ENCODE measurements around the gene SLC43A3.

Gene SLC43A3

DNA sequence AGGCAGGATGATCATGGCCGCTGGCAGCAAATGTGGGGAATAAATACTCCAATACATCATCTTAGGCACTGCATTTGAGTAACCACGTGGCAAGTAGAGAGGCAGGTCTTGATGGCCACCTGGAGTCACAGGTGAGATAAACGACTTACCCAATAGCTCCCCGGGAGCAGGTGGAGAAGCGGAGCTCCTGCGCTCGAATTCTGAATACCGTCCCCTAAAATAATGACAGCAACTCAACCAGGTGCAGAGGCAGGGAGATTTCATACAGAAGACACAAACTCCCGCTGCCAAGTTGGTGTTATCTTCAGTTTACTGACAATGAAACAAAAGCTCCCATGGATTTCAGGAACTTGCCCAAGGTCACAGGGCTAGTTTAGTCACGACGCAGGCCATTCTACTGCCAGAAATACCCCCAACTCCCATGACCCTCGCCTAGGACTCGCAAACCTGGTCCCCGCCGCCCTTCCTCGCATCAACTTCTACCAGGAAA lies 437 bp downstream of the SLC43A3 start:
- DNase-seq, result peak; percentile 25

DNA sequence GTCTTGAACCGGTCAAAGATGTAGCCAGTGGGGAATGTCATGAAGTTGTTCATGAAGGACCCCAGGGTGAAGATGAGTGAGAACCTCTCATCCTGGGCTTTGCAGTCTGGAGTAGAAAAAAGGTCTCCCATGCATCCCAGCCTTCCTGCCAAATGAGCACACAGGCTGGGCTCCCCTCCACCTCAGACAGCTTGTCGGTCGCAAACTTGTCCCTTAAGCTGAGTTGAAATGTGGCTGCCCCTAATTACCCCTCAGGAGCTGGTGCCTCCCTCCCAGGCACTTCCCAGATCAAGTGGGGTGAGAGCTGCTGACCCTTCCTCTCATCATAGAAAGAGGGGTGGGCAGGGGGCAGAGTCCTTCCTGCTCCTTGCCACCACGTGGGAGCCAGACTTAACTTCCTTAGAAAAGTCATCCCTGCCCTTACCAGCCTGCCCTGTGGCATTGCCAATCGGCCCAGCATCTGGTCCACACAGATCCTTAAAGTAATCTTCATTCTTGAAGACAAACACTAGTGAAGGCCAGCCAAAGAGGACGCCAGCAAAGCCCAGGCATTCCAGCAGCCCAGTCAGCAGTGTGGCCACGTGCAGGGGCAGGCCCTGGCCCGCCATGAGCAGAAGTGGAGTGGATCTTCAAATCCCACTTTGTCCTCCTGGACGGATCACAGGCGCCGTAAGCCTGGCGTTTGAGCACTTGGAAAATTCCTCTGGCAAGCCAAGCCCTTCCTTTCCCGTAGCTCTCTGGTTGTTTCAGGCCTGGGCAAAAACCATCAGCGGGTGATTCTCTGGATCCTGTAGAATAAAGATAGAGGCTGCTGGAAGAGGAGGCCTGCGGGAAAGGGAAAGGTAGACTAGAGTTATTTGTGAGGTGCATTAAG lies 1.1 kb downstream of the SLC43A3 start:
- DNase-seq, result peak; percentile 21

DNA sequence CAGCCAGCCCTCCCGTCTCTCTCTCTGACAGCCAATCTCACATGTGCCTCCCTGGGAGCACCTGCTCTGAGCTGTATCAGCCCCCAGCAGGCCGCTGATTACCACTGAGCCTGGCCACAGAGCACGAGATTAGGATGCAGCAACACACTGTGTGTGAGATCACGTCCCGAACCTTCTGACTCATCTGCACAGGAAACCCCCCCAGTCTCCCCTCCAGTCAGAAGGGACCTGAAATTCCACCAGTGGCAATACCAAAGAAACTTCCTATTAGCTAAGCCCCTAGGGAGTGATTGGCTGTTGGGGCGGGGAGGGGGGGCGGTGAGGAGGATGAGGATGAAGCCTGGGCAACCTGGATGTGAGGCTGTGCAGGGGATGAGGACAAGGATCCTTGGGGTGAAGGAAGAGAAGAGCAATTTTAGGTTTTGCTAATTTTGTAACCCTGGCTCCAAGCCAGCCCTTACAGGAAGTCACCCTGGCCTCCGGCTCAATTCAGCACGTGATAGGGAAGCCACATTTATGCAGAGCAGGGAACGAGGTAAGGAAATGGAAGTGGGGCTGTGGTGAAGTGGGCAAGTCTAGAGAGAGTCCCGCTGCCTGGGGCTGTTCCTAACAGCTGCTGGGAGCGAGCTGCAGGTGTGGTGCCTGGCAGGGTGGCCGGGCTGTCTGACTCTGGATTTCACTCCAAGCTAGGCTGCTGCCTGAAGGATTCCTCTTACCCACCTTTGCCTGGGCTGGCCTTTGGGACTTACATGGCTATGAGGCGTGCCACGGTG lies 1.9 kb downstream of the SLC43A3 start:
- DNase-seq, result peak; percentile 88

DNA sequence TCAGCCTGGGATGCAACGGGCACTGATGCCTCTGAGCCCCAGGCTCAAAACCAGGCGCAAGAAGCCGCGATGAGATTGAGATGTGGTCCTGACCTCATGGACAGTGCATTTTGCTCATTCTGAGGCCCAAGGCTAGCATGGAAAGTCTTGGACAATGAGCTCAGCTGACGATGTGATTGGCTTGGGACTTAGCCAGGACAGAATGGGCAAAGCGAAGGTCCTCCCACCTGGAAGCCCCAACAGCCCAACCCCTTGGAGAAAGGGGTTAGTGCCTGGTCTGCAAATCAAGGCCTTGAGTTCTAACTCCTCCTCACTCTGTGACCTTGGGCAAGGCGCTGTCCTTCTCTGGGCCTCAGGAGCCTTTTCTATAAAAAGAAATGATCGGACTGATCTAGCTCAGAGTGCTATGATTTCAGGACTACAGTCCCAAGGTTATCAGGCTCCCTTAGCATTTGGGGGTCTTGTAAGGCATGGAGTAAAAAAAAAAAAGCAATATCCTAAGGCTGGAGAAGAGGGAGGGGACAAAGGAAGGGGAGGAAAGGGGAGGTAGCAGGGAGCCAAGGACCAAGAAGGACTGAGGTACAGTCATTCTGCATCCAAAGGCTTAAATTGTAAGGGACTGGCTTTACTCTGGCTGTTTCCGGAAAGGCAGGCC lies 2.7 kb downstream of the SLC43A3 start:
- no peak for DNase-seq

DNA sequence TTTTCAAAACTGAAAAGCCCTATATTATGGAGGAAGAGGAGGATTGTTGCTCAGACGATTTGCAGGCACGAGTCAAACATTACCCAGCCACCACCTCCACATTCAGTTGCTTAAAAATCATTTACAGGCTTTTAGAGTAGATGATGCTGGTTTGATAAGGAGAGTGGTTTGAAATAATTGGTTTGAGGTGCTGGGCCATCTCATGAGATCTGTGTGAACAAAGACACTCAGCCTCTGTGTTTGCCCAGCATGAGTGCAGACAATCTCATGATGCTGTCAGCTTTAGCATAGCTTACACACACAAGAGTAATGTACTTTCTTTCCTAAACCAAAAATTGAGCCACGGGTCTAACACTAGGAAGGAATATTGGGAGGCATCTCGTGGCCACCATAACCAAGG lies 4.3 kb downstream of the SLC43A3 start:
- DNase-seq, result no peak

DNA sequence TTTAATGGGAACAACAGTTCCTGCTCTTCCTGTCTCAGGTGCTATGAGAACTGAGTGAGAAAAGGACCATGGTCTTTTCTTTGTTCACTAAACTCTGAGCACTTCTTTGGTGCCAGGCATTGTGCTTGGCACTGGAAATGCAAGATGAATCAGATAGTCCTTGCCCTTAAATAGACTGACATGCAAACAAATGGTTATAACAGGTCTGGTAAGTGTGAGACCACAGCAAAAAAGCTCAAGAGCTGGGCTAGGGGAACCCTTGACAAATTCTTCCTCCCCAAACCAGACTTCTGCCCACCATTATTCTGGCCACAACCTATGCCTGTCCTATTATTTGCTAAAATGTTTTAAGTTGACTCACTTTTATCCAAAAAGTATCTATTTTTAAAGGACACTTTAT lies 5.1 kb downstream of the SLC43A3 start:
- DNase-seq, result no peak

DNA sequence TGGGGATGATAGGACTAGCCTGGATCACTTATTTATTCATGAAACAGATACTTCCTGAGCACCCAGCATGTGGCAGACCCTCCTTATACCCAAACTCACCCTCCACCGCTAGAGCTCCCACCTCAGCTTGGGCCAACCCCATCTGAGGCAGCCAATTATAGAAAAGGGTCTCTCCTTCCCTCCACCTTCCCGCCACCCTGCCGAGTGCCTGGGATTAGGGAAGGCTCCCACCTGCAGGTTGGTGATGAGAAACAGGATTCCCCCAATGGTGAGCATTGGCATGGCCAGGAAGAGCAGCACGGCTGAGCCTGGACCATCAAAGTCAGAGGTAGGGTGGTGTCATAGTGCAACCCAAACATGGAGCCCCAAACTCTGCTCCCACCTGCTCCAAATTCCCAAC lies 5.9 kb downstream of the SLC43A3 start:
- no peak for DNase-seq

DNA sequence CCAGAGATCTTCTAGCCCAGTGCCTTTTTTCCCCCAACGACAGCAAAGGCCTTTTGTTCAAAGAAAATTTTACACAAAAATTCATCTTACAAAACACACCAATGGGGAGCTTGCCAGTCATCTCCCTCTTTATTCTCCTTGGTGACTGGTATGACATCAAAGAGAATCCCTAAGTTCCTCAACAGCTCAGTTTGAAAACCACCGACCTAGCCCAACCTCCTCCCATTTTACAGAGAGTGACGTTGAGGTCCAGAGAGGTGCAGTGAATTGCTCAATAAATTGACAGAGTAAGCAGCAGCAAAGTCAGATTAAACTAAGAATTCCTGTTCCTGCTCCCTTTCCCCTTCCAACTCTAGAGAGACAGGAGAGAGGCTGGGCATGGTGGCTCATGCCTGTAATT lies 7.8 kb downstream of the SLC43A3 start:
- DNase-seq, result no peak

DNA sequence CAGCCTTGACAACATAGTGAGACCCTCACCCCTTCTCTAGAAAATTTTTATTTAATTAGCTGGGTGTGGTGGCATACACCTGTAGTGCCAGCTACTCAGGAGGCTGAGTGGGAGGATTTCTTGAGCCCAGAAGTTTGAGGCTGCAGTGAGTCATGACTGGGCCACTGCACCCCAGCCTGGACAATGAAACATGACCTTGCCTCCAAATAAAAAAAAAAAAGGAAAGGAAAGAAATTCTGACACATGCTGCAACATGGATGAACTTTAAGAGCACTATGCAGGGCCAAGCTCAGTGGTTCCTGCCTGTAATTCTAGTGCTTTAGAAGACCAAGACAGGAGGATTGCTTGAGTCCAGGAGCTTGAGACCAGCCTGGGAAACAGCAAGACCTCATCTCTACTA lies 8.8 kb downstream of the SLC43A3 start:
- no peak for DNase-seq

DNA sequence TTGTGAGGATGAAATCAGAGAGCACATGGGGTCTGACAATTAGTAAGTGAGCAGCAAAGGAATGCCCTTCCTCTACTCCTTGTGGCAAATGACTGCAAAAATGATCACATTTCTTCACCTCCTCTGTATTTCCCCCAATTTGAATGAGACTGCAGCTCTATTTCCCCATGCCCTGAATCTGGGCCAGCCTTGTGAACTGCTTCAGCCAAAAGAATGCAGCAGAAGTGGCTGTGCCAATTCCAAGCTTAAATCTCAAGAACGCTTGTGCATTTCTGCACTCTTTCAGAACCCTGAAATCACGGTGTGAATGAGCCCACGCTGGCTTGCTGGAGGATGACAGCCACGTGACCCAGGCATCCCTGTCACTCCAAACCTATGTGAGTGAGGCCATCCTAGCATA lies 9.9 kb downstream of the SLC43A3 start:
- DNase-seq, result no peak

DNA sequence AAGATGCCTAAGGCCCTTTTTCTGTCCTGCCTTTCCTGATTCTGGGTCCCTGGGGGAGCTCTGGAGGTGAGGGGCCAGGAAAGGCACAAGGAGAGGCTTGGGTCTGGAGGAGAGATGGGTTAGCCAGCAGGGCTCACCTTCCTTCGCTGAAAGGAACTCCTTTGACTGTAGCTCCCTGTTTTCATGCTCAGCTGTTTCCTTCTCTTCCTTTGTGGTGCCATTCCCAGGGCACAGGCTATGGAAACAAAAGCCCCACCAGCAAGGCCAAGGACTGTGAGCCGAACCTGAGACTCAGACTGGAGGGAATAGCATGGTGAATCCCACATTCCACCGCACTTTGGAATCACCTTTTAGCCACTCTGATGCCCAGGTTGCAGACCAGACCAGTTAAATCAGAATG lies 10.5 kb downstream of the SLC43A3 start:
- DNase-seq, result no peak

DNA sequence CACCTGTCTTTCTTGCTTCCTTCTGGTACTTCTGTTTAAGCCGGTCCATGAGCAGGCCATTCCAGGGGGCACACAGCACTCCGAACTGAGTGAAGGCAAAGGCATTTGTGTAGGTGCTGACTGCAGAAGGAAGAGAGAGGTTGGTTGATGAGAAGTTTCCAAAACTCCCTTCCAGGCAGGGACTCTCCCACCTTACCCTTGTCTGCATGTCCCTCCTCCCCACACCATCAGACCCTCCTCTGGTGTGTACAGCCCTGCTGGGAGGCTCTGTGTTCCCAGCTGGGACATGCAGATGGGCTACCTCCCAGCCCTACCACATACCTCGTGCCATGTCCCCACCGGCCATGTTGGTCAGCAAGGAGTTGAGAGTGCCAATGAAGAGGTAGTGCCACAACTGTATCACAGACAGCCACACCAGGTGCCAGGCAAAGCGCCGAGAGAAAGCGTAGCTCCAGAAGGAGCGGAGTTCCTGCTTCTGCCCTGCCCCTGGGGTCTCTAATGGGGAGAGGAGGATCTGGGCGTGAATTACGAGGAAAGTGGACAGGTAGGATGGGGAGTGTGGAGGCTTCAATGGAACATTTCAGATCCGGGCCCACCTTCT lies 12.2 kb downstream of the SLC43A3 start:
- no peak for DNase-seq

DNA sequence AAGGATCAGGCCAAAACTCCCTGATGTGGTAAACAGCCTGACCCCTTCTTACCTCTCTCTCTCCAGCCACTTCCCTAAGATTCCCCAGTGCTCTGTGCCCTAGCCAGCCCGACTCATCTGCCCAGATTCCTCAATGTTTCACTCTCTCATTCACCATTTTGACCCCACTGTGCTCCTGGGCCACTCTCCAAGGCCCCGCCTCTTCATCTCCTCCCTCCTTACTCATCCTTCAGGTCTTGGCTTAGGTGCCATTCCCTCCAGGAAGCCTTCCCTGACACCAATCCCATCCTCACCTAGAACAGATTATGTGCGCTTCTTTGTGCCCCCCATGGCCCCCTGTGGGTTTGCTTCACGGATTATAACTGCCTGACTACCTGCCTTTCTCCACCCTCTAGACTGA lies 13.2 kb downstream of the SLC43A3 start:
- DNase-seq, result no peak

DNA sequence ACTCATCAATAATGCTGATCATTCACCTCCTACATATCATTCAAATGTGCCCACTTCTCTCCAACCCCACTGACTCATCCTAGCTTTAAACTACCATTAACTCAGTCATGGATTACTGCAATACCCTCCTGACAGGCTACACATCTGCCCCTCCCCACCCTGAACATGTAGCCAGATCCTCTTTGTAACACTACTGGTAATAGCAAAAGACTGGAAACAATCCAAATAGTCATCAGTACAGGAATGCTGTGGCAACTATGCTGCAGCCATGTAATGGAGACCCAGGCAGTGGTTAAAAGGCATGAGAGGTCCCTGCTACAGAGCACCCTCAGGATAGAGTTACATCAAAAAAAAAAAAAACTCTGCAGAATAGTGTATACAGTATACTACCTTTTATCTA lies 16.6 kb downstream of the SLC43A3 start:
- no peak for DNase-seq

DNA sequence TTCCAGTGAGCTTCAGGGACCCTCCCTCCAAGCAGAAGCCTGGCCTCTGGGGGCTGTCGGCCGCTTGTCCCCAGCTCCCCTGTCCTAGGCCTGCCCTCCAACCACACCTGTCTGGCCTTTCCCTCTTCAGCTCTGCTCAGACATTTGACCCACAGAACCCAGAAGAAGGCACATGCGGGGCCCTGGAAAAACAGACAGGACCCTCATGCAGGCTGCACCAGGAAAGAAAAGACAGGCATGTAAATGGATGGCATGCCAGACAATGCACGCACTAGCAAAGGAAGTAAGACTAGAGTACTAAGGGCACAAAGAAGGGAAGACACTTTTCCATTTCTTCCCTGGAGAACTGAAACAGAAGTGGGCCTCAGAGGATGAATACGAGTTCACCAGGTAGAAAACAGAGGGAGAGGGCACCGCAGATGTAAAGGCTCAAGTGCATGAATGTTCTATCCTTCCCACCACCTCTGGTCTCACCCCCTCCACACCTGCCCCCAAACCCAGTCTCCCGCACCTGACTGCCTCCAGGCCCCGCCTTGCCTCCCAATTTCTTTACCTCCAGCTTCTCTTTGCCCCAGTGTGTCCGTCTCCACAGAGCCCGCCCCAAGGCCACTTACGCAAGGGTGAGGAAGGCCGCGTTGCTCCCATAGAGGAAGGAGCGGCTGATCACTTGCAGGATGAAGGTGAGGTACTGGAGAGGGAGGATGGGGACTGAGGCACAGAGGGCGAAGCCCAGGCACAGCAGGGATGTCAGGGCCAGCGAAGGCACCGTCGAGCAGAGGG lies 17.4 kb downstream of the SLC43A3 start:
- no peak for DNase-seq

DNA sequence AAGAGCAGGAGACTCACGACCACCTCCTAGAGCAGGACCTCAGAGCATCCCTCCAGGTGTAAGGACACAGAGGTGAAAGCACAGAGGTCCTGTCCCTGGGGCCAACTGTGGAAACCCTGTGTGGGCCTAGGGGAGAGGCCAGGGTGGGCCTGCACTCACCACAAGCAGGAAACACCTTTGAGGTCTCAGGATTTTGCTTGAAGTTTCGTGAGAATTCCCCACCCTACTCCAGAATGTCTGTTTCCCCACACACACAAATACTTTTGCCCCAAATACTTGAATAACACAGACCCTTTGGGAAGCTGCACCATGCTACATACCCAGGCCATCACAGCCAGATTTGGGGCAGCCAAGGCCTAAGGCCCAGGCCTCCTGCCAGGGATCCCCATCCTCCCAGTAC lies 18.1 kb downstream of the SLC43A3 start:
- no peak for DNase-seq

DNA sequence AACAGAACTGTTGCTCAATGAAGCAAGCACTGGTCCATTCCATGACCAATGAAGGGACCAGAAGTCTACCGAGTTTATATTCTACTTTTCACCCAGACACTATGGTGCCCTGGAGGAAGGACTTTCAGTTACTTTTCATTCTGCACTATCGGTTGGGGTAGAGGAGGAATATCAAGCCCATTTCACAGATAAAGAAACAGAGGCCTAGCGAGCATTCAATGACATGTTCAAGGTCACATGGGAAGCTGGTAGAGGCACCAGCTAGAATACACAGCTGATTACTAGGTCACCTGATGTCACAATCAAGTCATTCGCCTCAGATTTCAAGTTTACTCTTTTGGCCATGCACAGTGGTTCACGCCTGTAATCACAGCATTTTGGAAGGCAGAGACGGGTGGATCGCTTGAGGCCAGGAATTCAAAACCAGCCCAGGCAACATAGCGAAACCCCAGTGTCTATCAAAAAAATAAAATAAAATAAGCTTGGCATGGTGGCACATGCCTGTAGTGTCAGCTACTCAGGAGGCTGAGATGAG lies 18.9 kb downstream of the SLC43A3 start:
- DNase-seq, result no peak

DNA sequence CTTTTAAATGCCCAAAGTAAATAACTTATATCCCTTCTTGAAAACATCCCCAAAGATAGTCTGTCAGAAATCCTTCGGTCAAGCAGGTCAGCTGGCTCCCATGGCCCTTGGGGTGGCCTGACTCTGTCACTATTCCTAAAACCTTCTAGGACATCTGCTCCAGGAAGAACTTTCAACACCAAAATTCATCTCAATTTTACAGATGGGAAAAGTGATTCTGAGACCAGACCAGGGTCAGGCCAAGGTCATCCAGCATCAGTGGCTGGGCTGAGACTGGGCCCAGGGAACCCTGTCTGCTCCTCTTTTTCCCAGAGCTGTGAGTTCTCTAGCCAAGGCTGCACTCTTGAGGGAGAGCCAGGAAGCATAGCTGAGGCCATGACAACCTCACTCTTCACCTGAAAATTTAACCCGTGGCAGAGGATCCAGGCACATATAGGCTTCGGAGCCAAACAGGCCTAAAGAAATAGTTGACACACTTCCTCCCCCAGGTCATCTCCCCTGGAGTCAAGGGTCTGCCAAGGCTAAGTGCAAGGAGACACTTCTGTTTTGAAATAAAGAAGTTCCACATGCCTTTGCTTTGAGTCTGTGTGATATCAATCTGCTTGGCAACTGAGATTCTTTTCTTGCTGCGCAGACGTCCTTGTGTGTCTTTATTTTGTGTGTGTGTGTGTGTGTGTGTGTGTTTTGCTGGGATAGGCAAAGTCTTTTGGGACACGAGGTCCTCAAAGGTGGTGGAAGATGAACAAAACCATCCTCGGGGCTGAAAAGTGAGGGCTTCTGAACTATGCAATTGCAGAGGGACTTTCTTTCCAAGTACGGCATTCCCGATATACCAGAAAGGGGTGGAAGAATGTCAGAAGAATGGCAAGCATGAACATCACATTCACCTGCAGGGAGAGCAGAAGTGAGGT lies 19.7 kb downstream of the SLC43A3 start:
- DNase-seq, result no peak

DNA sequence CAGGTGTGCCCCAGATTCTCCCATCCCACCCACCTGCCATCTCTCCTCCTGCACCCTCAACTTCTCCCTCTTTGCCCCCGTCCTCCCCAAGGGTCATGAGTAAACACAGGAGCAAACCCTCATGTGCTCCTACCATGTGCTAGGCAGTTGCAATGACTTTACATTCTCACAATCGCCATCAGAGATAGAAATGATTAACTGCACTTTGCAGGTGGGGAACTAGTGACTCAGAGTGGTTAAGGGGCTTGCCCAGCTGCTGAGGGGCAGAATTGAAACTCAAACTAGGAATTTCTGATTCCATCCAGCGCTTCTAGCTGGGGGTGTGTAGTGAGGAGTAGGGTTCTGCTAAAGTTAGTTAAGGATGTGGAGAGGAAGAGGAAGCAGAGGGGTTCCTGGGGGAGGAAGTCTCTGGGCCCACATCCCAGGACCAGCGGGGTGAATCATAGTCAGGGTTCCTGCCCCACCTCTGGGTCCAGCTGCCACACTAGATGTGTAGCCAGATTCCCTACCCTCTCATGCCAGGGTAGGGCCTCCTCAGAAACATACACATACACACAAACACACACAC lies 20.5 kb downstream of the SLC43A3 start:
- DNase-seq, result peak; percentile 57

DNA sequence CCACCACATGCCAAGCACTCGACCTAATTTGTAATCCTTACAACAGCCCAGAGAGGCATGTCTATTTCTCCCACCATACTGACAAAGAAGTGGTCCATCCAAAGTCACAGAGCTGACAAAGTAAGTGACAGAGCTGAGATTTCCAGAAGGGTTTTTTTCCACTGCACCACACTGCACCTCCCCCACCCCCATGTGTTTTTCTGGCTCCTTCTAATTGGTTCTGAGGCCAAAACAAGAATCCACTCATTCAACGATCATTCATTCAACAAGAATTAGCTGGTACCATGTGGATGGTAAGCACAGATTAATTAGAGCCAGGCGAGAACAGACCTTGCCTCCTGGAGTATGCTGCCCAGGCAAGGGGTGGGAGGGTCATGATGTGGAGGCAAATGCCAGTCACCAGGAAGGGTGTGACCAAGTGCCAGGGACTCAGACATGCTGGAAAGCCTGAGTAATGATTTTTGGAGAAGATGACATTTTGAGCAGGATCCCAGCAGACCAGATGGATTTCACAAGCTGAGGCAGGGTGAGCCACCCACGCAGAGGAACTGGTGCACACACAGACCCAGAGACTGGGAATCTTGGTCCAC lies 21.6 kb downstream of the SLC43A3 start:
- DNase-seq, result no peak
